Endodermal cell (in vitro differentiated cells): ENCODE data around the gene FAM81B. TPM values are rescaled to one million over a fixed set of nuclear protein-coding genes. Genes with fewer than 3 reads are reported as not detected.

Experiments used
- DNase-seq: peaks from one replicate; pipeline ENCODE4 v3.0.0-alpha.2; 2017
- H3K27ac ChIP-seq: 2 replicates; pipeline ENCODE4 v1.5.1; 2013; ENCODE audit warnings: mild to moderate bottlenecking, low read depth, low read length, moderate library complexity
- H3K27me3 ChIP-seq: 2 replicates; pipeline ENCODE4 v1.6.1; 2013; ENCODE audit warnings: mild to moderate bottlenecking, low read length, moderate library complexity; ENCODE audit not compliant: insufficient read depth, control insufficient read depth, poor library complexity, severe bottlenecking
- H3K36me3 ChIP-seq: 2 replicates; pipeline ENCODE4 v1.7.0; 2013; ENCODE audit warnings: mild to moderate bottlenecking, low read length, moderate library complexity; ENCODE audit not compliant: control insufficient read depth, insufficient read depth
- H3K4me1 ChIP-seq: one replicate; pipeline ENCODE4 v1.7.0; 2013; ENCODE audit warnings: low read length; ENCODE audit not compliant: control insufficient read depth, insufficient read depth
- H3K4me3 ChIP-seq: 2 replicates; pipeline ENCODE4 v1.5.1; 2013; ENCODE audit warnings: mild to moderate bottlenecking, low read length, moderate library complexity
- H3K9ac ChIP-seq: 2 replicates; pipeline ENCODE4 v1.6.1; 2013; ENCODE audit warnings: mild to moderate bottlenecking, low read length, moderate library complexity; ENCODE audit not compliant: poor library complexity, severe bottlenecking; ENCODE audit errors: extremely low read depth
- H3K9me3 ChIP-seq: 2 replicates; pipeline ENCODE4 v1.6.1; 2013; ENCODE audit warnings: mild to moderate bottlenecking, low read length, moderate library complexity; ENCODE audit not compliant: control insufficient read depth
- H3K27ac Mint-ChIP-seq: 2 replicates; pipeline ENCODE4 v1.8.0; 2020; ENCODE audit warnings: mixed read lengths
- H3K27me3 Mint-ChIP-seq: 2 replicates; pipeline ENCODE4 v1.8.0; 2021; ENCODE audit warnings: mild to moderate bottlenecking, mixed read lengths; ENCODE audit not compliant: insufficient read depth
- H3K36me3 Mint-ChIP-seq: 2 replicates; pipeline ENCODE4 v1.8.0; 2020; ENCODE audit warnings: low read depth, mixed read lengths
- H3K4me1 Mint-ChIP-seq: 2 replicates; pipeline ENCODE4 v1.8.0; 2020; ENCODE audit warnings: mixed read lengths
- H3K4me3 Mint-ChIP-seq: 2 replicates; pipeline ENCODE4 v1.8.0; 2020; ENCODE audit warnings: mild to moderate bottlenecking, moderate library complexity, mixed read lengths
- H3K9me3 Mint-ChIP-seq: 2 replicates; pipeline ENCODE4 v1.8.0; 2020; ENCODE audit warnings: mild to moderate bottlenecking, mixed read lengths
- CTCF ChIP-seq: fragments of 200-600 bp; sonication (generic); conservative IDR thresholded peaks from 2 replicates; pipeline ENCODE4 v1.5.0; 2021; ENCODE audit warnings: antibody characterized with exemption, mild to moderate bottlenecking
- WGBS, 2 experiments: methylation state at CpG; one replicate each; pipeline versions ENCODE4 v1.1.5 to v1.1.7; 2013; ENCODE audit warnings: missing lambda C conversion rate in 2 of 2, mixed read lengths in 1 of 2; ENCODE audit not compliant: insufficient coverage in 1 of 2, insufficient read length in 1 of 2; 5-methylcytosine and 5-hydroxymethylcytosine counted together
- total RNA-seq, 2 donors: library from RNA; stranded (reverse); fragmentation: NEBNext Ultra II Directional in 1 of 2; extraction: Animal tissue kit (Norgen Biotek cat#: 25700) in 1 of 2; gene quantifications; 2 replicates in 1 of 2; 3 replicates in 1 of 2; pipeline ENCODE4 v1.2.1, GENCODE V29; 2021

The FAM81B gene
- total RNA-seq, 2 donors from 2014 or later: not detected

GRCh38 chr5:95439801-95440493 is 48.8 kb downstream of the FAM81B start:
- Histone ChIP-seq H3K4me3 (no peak overlapping the region), H3K36me3 (no peaks in the 10 kb centered on the region), H3K9me3 (no peaks in the 10 kb centered on the region), H3K27ac (no peak overlapping the region), H3K4me1 (peaks cover 10% of the 10 kb centered on the region), H3K27me3 (peaks cover 7% of the 10 kb centered on the region), H3K9ac (no peak overlapping the region)
- H3K4me1 Mint-ChIP-seq: peaks cover 19% of the 10 kb centered on the region
- no peak overlapping the region for H3K4me3 Mint-ChIP-seq
- TF ChIP-seq CTCF: no peak
- H3K27ac Mint-ChIP-seq: no peak overlapping the region
- no peaks in the 10 kb centered on the region for H3K36me3 Mint-ChIP-seq
- H3K27me3 Mint-ChIP-seq: no peaks in the 10 kb centered on the region
- WGBS, 2 experiments: 15 to 18% methylated on average over 5 to 6 of the region's 6 CpGs
- peak; percentile 59 for DNase-seq
- no peaks in the 10 kb centered on the region for H3K9me3 Mint-ChIP-seq

GRCh38 chr5:95440825-95441224 is 49.7 kb downstream of the FAM81B start:
- no peaks in the 10 kb centered on the region for H3K36me3 Mint-ChIP-seq
- peaks cover 7% of the 10 kb centered on the region for H3K27me3 ChIP-seq
- H3K4me1 ChIP-seq: peaks cover 10% of the 10 kb centered on the region
- H3K4me3 ChIP-seq: no peak overlapping the region
- no peak overlapping the region for H3K4me3 Mint-ChIP-seq
- DNase-seq: peak; percentile 55
- H3K4me1 Mint-ChIP-seq: peaks cover 24% of the 10 kb centered on the region
- H3K9me3 Mint-ChIP-seq: no peaks in the 10 kb centered on the region
- no peaks in the 10 kb centered on the region for H3K27me3 Mint-ChIP-seq
- H3K27ac ChIP-seq: no peak overlapping the region
- TF ChIP-seq CTCF: no peak
- 70 to 77% methylated on average over 9 to 10 of the region's 10 CpGs for WGBS, 2 experiments
- no peaks in the 10 kb centered on the region for H3K9me3 ChIP-seq
- H3K9ac ChIP-seq: no peak overlapping the region
- no peaks in the 10 kb centered on the region for H3K36me3 ChIP-seq
- no peak overlapping the region for H3K27ac Mint-ChIP-seq

GRCh38 chr5:95441636-95442035 is 50.5 kb downstream of the FAM81B start:
- Mint-ChIP-seq H3K36me3 (no peaks in the 10 kb centered on the region), H3K9me3 (no peaks in the 10 kb centered on the region), H3K27me3 (no peaks in the 10 kb centered on the region), H3K4me1 (peaks cover 30% of the 10 kb centered on the region), H3K4me3 (no peak overlapping the region), H3K27ac (no peak overlapping the region)
- peaks cover 7% of the 10 kb centered on the region for H3K27me3 ChIP-seq
- 85 to 100% methylated on average over 1 of the region's 2 CpGs for WGBS, 2 experiments
- no peak overlapping the region for H3K4me3 ChIP-seq
- H3K4me1 ChIP-seq: peaks cover 13% of the 10 kb centered on the region
- H3K27ac ChIP-seq: no peak overlapping the region
- no peaks in the 10 kb centered on the region for H3K36me3 ChIP-seq
- H3K9me3 ChIP-seq: no peaks in the 10 kb centered on the region
- no peak overlapping the region for H3K9ac ChIP-seq
- DNase-seq: no peak
- TF ChIP-seq CTCF: no peak
